Non-pigmented ciliary epithelial cell (primary cell): ENCODE results near the gene JARID2.

Experiments used
- DNase-seq: peaks from one replicate; pipeline ENCODE4 v3.0.0-alpha.2; 2010; ENCODE audit warnings: low read depth

Gene JARID2

DNA sequence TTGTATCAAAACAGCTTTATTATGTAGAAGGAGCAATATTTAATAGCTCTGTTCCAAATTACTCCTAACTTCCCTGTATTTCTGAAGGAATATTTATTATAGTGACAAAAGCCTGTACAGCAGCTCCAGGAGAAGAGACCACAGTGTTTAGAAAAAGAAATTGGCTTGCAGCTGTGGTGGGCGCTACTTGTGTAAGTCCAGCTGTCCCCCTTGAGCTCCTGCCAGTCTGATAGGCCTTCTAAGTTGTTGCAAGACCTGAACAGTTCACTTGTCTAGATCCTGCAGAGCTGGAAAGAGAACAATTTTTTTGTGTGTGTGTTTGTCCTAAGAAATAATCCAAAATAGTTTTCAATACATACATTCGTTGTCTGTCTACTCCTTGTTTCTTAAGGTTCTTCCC lies 86.6 kb downstream of the JARID2 start:
- no peak for DNase-seq

DNA sequence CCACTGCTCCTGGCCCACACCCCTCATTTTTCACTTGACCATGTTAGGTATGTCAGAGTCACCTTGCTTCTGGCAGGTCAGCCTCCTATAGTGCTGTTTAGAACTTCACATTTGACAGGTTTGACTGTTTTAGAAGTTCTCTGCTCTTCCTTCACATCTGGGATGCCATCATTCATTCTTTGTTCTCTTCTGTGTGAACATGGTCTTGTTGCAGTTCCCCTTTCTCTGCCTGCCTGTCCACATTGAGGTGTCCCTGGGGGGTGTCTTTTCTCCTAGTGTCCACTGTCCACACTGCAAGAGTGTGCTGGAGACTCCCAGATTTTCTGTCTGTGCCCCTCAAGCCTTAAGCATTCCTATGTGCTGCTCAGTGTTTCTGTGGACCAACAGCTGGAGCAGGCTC lies 89.5 kb downstream of the JARID2 start:
- DNase-seq: no peak

DNA sequence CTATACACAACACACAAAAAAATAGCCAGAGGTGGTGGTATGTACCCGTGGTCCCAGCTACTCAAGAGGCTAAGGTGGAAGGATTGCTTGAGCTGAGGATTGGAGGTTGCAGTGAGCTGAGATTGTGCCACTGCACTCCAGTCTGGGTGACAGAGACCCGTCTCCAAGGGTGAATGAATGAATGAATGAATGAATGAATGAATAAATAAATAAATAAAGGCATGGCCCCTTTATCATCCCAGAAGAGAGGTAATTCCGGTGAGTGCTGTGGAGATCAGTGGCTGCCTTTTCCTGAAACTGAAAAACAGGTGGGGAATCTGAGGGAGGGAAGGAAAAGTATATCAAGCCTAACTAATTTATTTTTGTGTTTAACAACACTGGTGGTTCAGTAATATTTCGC lies 90.0 kb downstream of the JARID2 start:
- no peak for DNase-seq

- DNase-seq: no peak
Measured at GRCh38 chr6:15336900-15337560, 91.2 kb downstream of the JARID2 start.

GRCh38 chr6:15337582-15337981 lies 91.7 kb downstream of the JARID2 start:
- DNase-seq: no peak

DNA sequence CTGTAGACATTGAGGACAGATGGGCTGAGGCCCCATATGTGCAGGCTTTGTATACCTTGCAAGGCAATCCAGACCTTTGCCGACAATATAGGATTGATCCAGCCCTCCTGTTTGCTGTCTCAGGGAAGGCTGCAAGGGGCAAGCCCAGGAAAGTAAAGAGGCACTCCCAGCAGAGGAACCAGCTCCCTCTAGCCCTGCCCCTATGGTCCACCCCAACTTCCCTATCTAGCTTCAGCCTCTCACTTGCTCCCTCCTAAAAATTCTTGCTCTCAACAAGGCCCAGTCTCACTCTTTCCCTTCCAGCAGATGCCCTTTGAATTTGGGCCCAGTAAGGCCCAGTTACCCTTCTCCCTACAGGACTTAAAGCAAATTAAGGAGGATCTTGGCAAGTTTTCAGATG lies 92.6 kb downstream of the JARID2 start:
- no peak for DNase-seq

DNA sequence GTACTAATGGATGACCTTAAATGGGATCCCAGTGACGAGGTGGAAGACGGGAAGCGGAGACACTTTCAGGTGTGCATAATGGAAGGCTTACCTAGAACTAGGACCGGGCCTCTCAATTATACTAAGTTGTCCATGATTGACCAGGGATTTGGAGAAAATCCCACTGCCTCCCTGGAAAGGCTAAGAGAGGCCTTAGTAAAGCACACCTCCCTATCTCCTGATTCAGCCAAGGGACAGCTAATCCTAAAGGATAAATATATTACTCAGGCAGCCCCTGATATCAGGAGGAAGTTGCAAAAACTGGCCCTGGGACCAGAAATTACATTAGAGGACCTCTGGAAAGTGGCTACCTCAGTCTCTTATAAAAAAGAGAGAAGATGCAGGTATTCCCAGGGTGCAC lies 93.2 kb downstream of the JARID2 start:
- no peak for DNase-seq

DNA sequence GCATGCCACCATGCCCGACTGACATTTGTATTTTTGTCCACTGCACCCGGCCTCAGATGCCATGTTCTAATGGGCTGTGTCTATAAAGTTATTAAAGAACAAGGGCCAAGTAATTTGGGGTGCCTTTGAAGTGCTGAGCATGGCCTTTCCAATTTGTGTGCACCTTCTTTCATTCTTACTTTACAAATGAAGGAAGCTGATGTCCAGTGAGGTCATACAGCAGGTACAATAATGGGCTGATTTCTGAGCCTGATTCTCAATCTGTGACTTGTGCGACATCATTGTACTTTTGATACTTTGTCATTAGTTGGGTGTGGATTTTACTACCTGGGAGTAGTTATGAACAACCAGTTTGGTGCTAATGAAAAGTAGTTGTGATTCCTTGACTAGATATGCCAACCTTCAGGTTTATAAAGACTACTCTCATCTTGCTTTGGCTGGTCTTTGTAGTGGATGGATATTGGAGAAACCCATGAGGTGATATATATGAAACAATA lies 94.3 kb downstream of the JARID2 start:
- no peak for DNase-seq

GRCh38 chr6:15340775-15341174 lies 94.9 kb downstream of the JARID2 start:
- DNase-seq: no peak

- no peak for DNase-seq
Measured at GRCh38 chr6:15341311-15342001, 95.6 kb downstream of the JARID2 start.

DNA sequence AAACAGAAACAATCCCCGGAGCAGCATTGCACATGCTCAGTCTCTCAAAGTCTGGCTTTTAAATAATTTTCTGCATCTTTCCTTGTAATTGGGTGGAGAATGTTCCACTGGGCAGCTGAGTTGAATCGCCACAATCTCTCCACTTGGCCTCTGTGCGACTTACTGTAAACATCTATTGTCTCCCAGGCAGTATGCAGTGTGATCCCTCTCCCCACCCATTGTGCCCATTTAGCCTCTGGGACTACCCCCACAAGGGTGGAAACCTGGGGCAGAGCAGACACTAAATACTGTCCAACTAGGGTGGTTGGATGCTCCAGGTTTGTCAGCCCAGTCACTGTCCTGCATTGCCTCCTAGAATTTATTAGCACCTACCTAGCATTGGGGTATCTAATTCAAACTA lies 96.2 kb downstream of the JARID2 start:
- no peak for DNase-seq

DNA sequence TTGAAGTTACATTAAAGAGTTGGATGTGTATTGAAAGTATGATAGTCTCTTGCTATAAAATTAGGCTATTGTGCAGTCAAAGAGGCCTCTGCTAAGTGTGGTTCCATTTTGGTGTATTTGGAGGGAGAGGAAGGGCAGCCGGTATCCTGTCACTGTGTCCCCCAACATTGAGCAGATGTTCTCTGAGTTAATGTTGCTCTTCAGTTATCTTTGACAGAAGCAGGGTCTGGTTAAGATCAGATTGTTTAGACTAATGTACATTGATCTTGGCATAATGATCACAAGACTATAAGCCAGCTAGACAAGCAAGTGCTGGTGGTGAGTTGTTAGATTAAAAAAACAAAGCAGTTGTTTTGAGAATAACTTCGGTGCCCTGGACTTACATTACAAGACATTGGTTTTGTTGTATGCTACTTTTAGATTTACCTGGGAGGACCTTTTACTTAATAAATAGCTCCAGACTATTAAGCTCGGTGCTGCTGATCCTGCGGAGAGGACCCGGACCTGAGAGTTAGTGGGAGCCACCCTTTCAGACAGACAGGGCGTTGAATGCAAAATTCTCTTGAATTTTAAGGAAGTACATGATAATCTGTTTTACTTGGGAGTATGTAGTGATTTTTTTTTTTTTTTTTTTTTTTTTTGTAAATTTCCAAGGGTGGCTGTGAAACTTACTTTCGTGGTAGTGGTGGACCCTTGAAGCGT lies 97.8 kb downstream of the JARID2 start:
- no peak for DNase-seq

DNA sequence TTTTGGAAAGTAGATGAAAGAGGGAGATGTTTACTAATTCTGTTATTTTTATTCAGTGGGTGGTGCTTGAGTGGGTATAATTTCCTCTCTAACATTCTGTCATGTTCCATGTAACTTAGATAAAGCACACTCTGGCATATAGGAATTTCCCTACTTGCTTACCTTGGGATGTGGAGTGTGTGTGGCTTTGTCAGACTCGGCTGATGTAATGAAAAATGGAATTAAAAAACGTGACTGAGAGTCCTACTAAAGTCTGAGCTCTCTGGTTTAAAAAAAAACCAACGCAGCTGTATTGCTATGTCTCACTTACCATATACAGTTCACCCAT lies 98.3 kb downstream of the JARID2 start:
- DNase-seq: no peak

DNA sequence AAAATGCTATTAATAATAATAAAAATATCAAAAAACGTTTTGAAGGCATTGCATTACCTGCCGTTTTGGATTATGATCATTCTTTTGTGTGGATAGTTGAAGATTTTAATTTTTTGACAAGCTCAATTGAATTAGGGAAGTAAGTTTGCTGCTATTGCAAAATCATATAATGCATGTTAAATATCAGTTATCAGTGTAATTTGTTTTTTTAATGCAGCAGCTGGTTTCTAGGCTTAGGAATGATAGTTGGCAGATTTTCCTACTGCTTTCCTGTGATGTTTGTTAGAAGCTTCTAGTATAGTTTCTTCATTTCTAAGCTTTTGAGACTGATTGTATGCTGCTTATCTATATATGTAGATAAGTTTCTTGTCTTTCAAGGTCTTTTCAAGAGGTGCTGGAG lies 99.0 kb downstream of the JARID2 start:
- DNase-seq: no peak

DNA sequence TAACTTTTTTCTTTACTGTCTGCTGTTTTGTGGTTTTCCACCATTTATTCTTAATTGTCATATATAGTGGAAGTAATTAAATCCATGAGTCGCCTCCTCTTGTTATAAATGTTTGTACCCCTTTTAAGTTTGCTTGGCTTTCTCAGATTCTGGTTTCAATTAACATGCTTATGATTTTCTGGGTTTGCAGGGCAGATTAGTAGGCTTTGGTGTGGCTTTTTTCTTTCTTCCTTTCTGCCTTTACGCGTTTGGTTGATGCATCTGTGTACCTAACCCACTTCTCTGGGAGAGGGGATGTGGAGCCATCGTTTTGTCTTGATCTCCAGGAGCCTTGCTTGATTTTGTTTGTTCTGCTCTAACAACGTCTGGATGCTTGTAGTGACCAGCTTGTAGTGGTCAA lies 100.4 kb downstream of the JARID2 start:
- DNase-seq: no peak

- DNase-seq: no peak
Measured at GRCh38 chr6:15348528-15348927, 102.7 kb downstream of the JARID2 start.

DNA sequence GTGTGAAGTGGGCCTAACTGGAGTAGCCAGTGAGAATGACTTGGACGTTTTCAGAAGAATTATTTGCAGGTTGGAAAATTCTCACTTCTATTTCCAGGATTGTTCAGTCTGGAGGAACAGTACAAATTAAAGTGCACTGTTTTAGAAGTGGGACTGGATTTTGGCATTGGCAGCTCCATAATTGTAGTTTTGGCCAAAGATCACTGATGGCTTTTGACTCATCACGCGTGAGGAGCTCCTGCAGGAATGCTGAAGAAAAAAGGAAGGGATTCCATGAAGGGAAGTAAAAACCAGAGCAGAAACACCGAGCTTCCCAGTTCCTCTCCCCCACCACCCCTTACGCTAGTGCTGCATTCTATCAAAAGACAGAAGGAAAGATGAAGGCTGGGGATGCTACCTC lies 103.5 kb downstream of the JARID2 start:
- DNase-seq: no peak

DNA sequence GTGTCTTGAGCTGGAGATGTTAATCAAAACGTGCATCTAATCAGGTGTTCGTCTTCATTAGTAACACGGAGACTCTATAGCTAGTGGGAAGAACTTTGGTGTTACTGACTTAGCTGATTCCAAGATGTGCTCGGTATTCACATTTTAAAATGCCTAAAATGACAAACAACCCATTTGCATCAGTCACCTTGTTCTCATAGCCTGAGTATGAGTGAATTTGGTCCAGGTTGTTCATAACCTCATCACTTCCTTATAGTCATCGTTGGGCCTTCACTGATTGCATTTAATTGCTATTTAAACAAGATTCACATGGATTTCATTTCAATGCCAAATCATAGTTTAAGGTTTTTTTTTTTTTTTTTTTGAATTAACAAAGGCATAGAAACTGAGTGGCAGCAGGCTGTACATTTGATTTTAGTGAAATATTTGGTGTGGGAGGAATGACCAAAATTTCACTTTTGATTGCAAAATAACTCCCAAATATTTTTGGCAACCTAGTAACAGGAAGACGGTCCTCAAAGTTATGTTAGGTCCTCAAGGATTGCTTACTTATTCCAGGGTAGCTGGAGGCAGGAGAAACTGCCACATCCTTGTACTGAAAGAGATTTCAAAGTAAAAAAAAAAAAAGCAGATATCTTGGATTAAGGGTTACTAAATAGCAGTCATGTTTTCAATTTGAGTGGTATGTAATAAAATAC lies 104.7 kb downstream of the JARID2 start:
- DNase-seq: no peak

- no peak for DNase-seq
Measured at GRCh38 chr6:15351631-15352030, 105.8 kb downstream of the JARID2 start.

- DNase-seq: no peak
Measured at GRCh38 chr6:15352220-15352619, 106.4 kb downstream of the JARID2 start.

GRCh38 chr6:15352845-15353244 lies 107.0 kb downstream of the JARID2 start:
- no peak for DNase-seq

GRCh38 chr6:15355683-15356099 lies 109.8 kb downstream of the JARID2 start:
- DNase-seq: no peak

- DNase-seq: no peak
Measured at GRCh38 chr6:15356179-15356578, 110.3 kb downstream of the JARID2 start.
